GM18499 (cell line): ENCODE data around the gene CCDC70.
"Not testable (repeated sequence)": the region's sequence is repeated elsewhere in the genome, so short reads cannot be mapped to it uniquely, and the experiment has no call there.

Experiments
- ATAC-seq: cut with Tn5 transposase; IDR thresholded peaks from one replicate; pipeline ENCODE4 v1.9.1; 2021; ENCODE audit warnings: moderate number of reproducible peaks; ENCODE audit not compliant: insufficient read depth, unreplicated experiment

The CCDC70 gene

GRCh38 chr13:51900471-51900870, 38.7 kb downstream of the CCDC70 start:
- no peak for ATAC-seq

- ATAC-seq: no peak
Observed at GRCh38 chr13:51902776-51903175, 41.0 kb downstream of the CCDC70 start.

GRCh38 chr13:51905787-51906186, 44.0 kb downstream of the CCDC70 start:
- ATAC-seq: no peak

- no peak for ATAC-seq
Observed at GRCh38 chr13:51906581-51906980, 44.8 kb downstream of the CCDC70 start.

GRCh38 chr13:51907040-51907732, 45.4 kb downstream of the CCDC70 start:
- no peak for ATAC-seq

GRCh38 chr13:51909265-51909664, 47.5 kb downstream of the CCDC70 start:
- not testable (repeated sequence) for ATAC-seq

- no peak for ATAC-seq
Observed at GRCh38 chr13:51910508-51910907, 48.7 kb downstream of the CCDC70 start.

GRCh38 chr13:51912091-51912490, 50.3 kb downstream of the CCDC70 start:
- ATAC-seq: no peak

- ATAC-seq: no peak
Observed at GRCh38 chr13:51912511-51913225, 50.9 kb downstream of the CCDC70 start.

- ATAC-seq: no peak
Observed at GRCh38 chr13:51913421-51914136, 51.8 kb downstream of the CCDC70 start.

GRCh38 chr13:51914137-51914493, 52.3 kb downstream of the CCDC70 start:
- no peak for ATAC-seq
